Activated B cell treated with CpG ODN at 0.5 μM for 24 hours (primary cell): ENCODE data around the gene ZDHHC14. TPM values are rescaled to one million over a fixed set of nuclear protein-coding genes. Genes with fewer than 3 reads are reported as not detected.

ENCODE experiments used
- ATAC-seq: fragments of 200-7000 bp; cut with Tn5 transposase; one replicate; pipeline ENCODE4 v1.10.0; 2021; ENCODE audit warnings: low read depth, mild to moderate bottlenecking, moderate library complexity
- CTCF ChIA-PET: fragments of 350-600 bp; sonication (Branson Sonifier 250); formaldehyde crosslinking; loops from one replicate; lab custom pipeline; 2021; ENCODE audit warnings: antibody characterized with exemption; lab: Charles Lee
- POLR2A ChIA-PET: fragments of 350-600 bp; sonication (Branson Sonifier 250); formaldehyde crosslinking; loops from one replicate; lab custom pipeline; 2021; ENCODE audit warnings: antibody characterized with exemption; lab: Charles Lee
- DNase-seq: peaks from one replicate; pipeline ENCODE4 v3.0.0; 2022
- H3K27ac Mint-ChIP-seq: one replicate; pipeline ENCODE4 v1.8.0; 2020; ENCODE audit warnings: mixed read lengths
- H3K27me3 Mint-ChIP-seq: one replicate; pipeline ENCODE4 v1.8.0; 2021; ENCODE audit warnings: mixed read lengths
- H3K36me3 Mint-ChIP-seq: one replicate; pipeline ENCODE4 v1.8.0; 2021; ENCODE audit warnings: low read depth, mixed read lengths
- H3K4me1 Mint-ChIP-seq: one replicate; pipeline ENCODE4 v1.8.0; 2021; ENCODE audit warnings: mixed read lengths
- H3K4me3 Mint-ChIP-seq: one replicate; pipeline ENCODE4 v1.8.0; 2020; ENCODE audit warnings: mild to moderate bottlenecking, mixed read lengths
- H3K9me3 Mint-ChIP-seq: one replicate; pipeline ENCODE4 v1.8.0; 2020; ENCODE audit warnings: mixed read lengths
- intact Hi-C: fragments of 100-400 bp; cut with micrococcal nuclease; formaldehyde crosslinking; loops from one replicate; pipeline ENCODE4 v1.15.1; 2024
- total RNA-seq: library from RNA; stranded (reverse); gene quantifications from 2 replicates; pipeline ENCODE4 v1.2.3, GENCODE V29; 2022
- TF ChIP-seq, protein P1 (sequence below): fragments of 200-600 bp; IDR thresholded peaks from one replicate; pipeline ENCODE4 v1.8.0; 2022; ENCODE audit warnings: antibody characterized with exemption, mild to moderate bottlenecking

The ZDHHC14 gene
- total RNA-seq, 1 donor from 2014 or later: 25.3 TPM

GRCh38 chr6:157597461-157598312, 216.7 kb downstream of the ZDHHC14 start:
- H3K4me1 Mint-ChIP-seq: peaks cover 54% of the 10 kb centered on the region
- peak overlapping the region; percentile 46 for H3K4me3 Mint-ChIP-seq
- TF ChIP-seq, protein P1, sequence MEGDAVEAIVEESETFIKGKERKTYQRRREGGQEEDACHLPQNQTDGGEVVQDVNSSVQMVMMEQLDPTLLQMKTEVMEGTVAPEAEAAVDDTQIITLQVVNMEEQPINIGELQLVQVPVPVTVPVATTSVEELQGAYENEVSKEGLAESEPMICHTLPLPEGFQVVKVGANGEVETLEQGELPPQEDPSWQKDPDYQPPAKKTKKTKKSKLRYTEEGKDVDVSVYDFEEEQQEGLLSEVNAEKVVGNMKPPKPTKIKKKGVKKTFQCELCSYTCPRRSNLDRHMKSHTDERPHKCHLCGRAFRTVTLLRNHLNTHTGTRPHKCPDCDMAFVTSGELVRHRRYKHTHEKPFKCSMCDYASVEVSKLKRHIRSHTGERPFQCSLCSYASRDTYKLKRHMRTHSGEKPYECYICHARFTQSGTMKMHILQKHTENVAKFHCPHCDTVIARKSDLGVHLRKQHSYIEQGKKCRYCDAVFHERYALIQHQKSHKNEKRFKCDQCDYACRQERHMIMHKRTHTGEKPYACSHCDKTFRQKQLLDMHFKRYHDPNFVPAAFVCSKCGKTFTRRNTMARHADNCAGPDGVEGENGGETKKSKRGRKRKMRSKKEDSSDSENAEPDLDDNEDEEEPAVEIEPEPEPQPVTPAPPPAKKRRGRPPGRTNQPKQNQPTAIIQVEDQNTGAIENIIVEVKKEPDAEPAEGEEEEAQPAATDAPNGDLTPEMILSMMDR: no peak
- no peak for DNase-seq
- ChIA-PET POLR2A (interaction anchor here (0.8 kb wide), 1 partner anchor 217 kb away, joined by 3 read pairs; the partner anchor contains the start of gene ZDHHC14), CTCF (interaction anchor here (0.8 to 1.8 kb wide), 6 partner anchors 13 to 283 kb away, joined by 3 to 11 read pairs (median 3); no protein-coding TSS in a partner anchor)
- H3K27ac Mint-ChIP-seq: peak overlapping the region; percentile 71
- peak; percentile 70 for ATAC-seq
- intact Hi-C loops: loop anchor here (1.0 to 2.0 kb wide), 6 partner anchors 17 to 283 kb away; partner anchors contain the start of genes TMEM242 and ZDHHC14
- H3K9me3 Mint-ChIP-seq: no peaks in the 10 kb centered on the region
- peaks cover 31% of the 10 kb centered on the region for H3K36me3 Mint-ChIP-seq
- H3K27me3 Mint-ChIP-seq: no peaks in the 10 kb centered on the region

GRCh38 chr6:157599191-157599590, 218.2 kb downstream of the ZDHHC14 start:
- POLR2A ChIA-PET: no interaction called here
- Mint-ChIP-seq H3K27ac (peak overlapping the region; percentile 59), H3K9me3 (no peaks in the 10 kb centered on the region), H3K4me1 (peaks cover 57% of the 10 kb centered on the region), H3K36me3 (peaks cover 26% of the 10 kb centered on the region), H3K4me3 (peak overlapping the region; percentile 11), H3K27me3 (no peaks in the 10 kb centered on the region)
- no peak for DNase-seq
- TF ChIP-seq, protein P1: no peak
- no peak for ATAC-seq
- CTCF ChIA-PET: interaction anchor here (1.3 to 1.8 kb wide), 2 partner anchors 137 to 284 kb away, joined by 3 to 4 read pairs; no protein-coding TSS in a partner anchor
- intact Hi-C loops: loop anchor here (2.0 kb wide), 1 partner anchor 16 kb away; no protein-coding TSS in a partner anchor

DNA sequence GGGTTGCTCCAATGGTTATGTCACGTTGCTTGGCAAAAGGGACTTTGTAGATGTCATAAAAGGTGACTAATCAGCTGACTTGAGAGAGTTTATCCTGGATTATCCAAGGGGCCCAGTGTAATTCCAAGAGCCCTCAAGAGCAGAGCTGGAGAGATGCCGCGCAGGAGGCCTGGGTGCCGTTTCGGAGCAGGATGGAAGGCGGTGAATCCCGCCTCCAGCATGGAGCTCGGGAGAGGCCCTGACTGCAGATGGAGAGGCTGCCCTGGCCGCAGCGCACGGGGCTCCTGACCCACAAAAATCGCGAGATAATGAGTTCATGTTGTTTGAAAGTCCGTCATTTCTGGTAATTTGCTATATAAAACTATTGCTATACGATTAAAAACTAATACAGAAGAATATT, 219.8 kb downstream of the ZDHHC14 start:
- H3K4me1 Mint-ChIP-seq: peaks cover 59% of the 10 kb centered on the region

GRCh38 chr6:157602521-157603295, 221.7 kb downstream of the ZDHHC14 start:
- Mint-ChIP-seq H3K4me3 (no peak overlapping the region), H3K9me3 (no peaks in the 10 kb centered on the region), H3K4me1 (peaks cover 63% of the 10 kb centered on the region), H3K27ac (no peak overlapping the region), H3K36me3 (peaks cover 10% of the 10 kb centered on the region), H3K27me3 (no peaks in the 10 kb centered on the region)
- CTCF ChIA-PET: interaction anchor here (1.6 kb wide), 1 partner anchor 288 kb away, joined by 4 read pairs; no protein-coding TSS in a partner anchor
- intact Hi-C loops: no loop called here
- POLR2A ChIA-PET: no interaction called here
- DNase-seq (no peak), ATAC-seq (no peak)
- TF ChIP-seq, protein P1: no peak

More for the DNA sequence above, 219.8 kb downstream of the ZDHHC14 start:
- no peak for DNase-seq
- Mint-ChIP-seq H3K27me3 (no peaks in the 10 kb centered on the region), H3K4me3 (no peak overlapping the region), H3K27ac (no peak overlapping the region), H3K9me3 (no peaks in the 10 kb centered on the region), H3K36me3 (peaks cover 12% of the 10 kb centered on the region)
- intact Hi-C loops: no loop called here
- TF ChIP-seq, protein P1: no peak
- ChIA-PET CTCF (interaction anchor here (0.9 to 1.2 kb wide), 2 partner anchors 66 to 284 kb away, joined by 4 to 5 read pairs; no protein-coding TSS in a partner anchor), POLR2A (interaction anchor here (0.8 to 2.3 kb wide), 4 partner anchors 9 to 139 kb away, joined by 3 to 6 read pairs (median 3); no protein-coding TSS in a partner anchor)
- no peak for ATAC-seq
